Activated T-cell treated with anti-CD3 and anti-CD28 coated beads, Interleukin-2, amount 50 U/mL, for 48 hours (primary cell): ENCODE results near the gene CLEC2A.
A peak's percentile ranks its signal among the peaks of the same experiment; 100 is the strongest.
"Not testable (repeated sequence)": the region's sequence is repeated elsewhere in the genome, so short reads cannot be mapped to it uniquely, and the experiment has no call there.

Source experiments
- DNase-seq, 2 experiments: peaks; one replicate each; pipeline ENCODE4 v3.0.0-alpha.2; 2020

Gene CLEC2A

GRCh38 chr12:9932270-9932669, at the start of gene CLEC2A:
Gene CLEC2A (minus strand): TSS chr12:9932370. CDS start chr12:9932329, 41 bp downstream.
- DNase-seq, result no peak

GRCh38 chr12:9980126-9980525, 48.0 kb upstream of the CLEC2A start:
- no peak for DNase-seq

GRCh38 chr12:9977916-9978315, 45.7 kb upstream of the CLEC2A start:
- DNase-seq, result no peak

GRCh38 chr12:9976626-9977025, 44.5 kb upstream of the CLEC2A start:
- not testable (repeated sequence) for DNase-seq

- DNase-seq, result no peak
These were observed 43.4 kb upstream of the CLEC2A start for GRCh38 chr12:9975614-9976013.

- DNase-seq, result not testable (repeated sequence)
These were observed 42.6 kb upstream of the CLEC2A start for GRCh38 chr12:9974731-9975130.

- DNase-seq, result no peak
These were observed 41.8 kb upstream of the CLEC2A start for GRCh38 chr12:9973949-9974348.

GRCh38 chr12:9971181-9971580, 39.0 kb upstream of the CLEC2A start, which contains the start of gene CLEC12A:
Gene CLEC12A (plus strand): TSS chr12:9971409. CDS start chr12:9971597, 188 bp downstream.
- no peak for DNase-seq

- DNase-seq, result no peak
These were observed 37.5 kb upstream of the CLEC2A start for GRCh38 chr12:9969673-9970072.

GRCh38 chr12:9961901-9962300, 29.7 kb upstream of the CLEC2A start:
- no peak for DNase-seq

GRCh38 chr12:9961106-9961505, 28.9 kb upstream of the CLEC2A start:
- DNase-seq, result no peak

GRCh38 chr12:9960590-9960989, 28.4 kb upstream of the CLEC2A start:
- DNase-seq, result no peak

- DNase-seq, result no peak
These were observed 25.7 kb upstream of the CLEC2A start for GRCh38 chr12:9957834-9958233.

GRCh38 chr12:9952954-9953729, 21.0 kb upstream of the CLEC2A start:
- DNase-seq, result not testable (repeated sequence)

- peak; percentile 23 to 35 for DNase-seq
These were observed 19.0 kb upstream of the CLEC2A start for GRCh38 chr12:9951026-9951675.

GRCh38 chr12:9948606-9949296, 16.6 kb upstream of the CLEC2A start:
- DNase-seq, result no peak

- no peak for DNase-seq
These were observed 15.5 kb upstream of the CLEC2A start for GRCh38 chr12:9947674-9948073.

GRCh38 chr12:9944391-9944790, 12.2 kb upstream of the CLEC2A start:
- no peak for DNase-seq

- peak in 1 of 2 experiments; percentile 23 for DNase-seq
These were observed 11.1 kb upstream of the CLEC2A start for GRCh38 chr12:9943240-9943639.

- no peak for DNase-seq
These were observed 9.7 kb upstream of the CLEC2A start for GRCh38 chr12:9941838-9942237.

- DNase-seq, result no peak
These were observed 8.2 kb upstream of the CLEC2A start for GRCh38 chr12:9940375-9940774.

- no peak for DNase-seq
These were observed 4.4 kb upstream of the CLEC2A start for GRCh38 chr12:9936591-9936990.

GRCh38 chr12:9935026-9935425, 2.9 kb upstream of the CLEC2A start:
- DNase-seq, result no peak

GRCh38 chr12:9933958-9934357, 1.8 kb upstream of the CLEC2A start:
- DNase-seq, result no peak
